GM21367 (cell line): ENCODE data around the gene INPP5D.

Experiments used
- ATAC-seq: cut with Tn5 transposase; IDR thresholded peaks from one replicate; pipeline ENCODE4 v1.9.1; 2021; ENCODE audit not compliant: unreplicated experiment

Gene INPP5D

DNA sequence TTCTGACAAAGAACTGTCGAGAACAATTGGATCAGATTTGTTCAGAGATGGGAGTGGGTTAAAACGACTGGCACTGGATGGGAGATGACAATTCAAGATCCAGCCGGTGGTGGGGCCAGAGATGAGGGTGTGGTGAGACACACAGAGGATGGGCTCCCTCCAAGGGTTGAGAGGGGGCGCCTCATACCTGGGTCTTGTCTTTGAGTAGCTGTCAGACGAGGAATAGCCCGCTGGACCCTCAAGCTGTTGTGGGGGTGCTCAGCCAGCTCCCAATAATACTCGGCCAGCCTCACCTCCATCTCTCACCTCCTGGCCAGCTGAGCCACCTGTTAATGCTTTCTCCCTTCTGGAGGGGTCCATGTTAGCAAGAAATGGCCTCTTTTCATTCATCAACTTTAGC, 14.0 kb downstream of the INPP5D start:
- ATAC-seq, result no peak

DNA sequence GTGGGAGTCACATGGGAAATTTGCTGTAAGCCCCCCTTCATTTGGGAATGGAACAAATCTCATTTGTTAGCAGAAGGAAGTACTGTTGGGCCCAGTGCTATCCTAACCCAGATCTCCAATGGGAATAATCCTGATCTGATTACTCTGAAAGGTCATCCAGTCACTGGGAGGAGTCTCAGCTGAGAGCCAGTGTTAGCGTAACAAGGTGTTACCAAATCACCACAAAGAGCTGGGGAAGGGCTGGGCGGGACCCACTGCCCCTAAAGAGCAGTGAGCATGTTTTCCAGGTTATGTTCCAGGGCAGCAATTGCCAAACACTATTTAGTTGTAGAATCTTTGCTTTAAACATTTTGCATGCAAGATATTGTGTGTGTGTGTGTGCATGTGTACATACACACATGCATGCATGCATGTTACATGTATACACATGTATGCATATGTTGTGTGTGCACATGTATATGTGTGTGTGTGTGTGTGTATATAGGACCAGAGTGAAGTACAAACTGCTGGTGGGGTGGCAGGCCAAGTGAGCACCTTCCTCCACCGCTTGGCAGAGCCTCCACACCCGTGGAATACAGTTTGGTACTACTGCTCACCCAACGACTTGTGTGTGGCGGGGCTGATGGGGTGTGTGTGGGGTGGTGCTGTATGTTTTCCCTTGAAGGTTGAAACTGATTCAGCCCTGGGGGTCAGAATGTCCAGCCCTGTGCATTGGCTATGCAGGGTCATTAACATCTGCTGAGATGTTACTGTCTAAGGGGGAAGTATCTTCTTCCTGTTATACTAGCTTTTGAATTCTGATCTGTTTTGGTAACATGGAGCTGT, 15.2 kb downstream of the INPP5D start:
- ATAC-seq, result peak; percentile 18

DNA sequence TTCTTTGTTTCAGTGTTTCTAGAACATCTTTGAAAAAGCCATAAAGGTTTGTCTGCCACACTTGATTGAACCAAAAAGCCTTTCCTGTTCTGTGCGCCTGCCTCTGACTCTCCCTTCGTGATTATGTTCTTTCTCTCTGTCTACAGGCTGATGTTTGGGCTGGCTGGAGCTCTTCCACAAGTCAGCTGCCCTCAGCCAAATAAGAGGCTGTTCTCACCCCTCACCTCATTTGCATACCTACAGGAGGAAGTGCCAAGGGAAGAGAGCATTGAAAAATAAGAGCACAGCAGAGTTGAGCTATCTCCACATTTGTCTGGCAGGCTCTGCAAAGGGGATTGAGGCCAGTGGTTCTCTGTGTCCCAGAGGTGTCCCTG, 15.8 kb downstream of the INPP5D start:
- peak; percentile 40 for ATAC-seq

DNA sequence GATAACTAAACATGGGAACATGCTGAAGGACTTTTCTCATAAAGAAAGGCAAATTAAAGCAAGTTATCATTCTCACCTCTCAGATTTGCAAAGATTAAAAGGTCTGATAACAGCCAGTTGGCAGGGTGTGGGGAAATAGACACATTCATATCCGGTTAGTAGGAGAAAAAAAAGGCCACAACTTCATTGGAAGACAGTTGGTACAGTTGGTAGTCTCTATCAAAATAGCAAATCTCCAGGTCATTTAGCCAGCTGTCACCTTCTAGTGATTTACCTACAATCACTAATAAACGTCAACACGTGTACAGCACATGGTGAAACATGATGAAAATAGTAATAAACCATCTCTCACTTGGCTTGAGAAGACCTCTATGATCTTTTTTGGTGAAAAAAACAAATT, 16.6 kb downstream of the INPP5D start:
- ATAC-seq, result no peak

DNA sequence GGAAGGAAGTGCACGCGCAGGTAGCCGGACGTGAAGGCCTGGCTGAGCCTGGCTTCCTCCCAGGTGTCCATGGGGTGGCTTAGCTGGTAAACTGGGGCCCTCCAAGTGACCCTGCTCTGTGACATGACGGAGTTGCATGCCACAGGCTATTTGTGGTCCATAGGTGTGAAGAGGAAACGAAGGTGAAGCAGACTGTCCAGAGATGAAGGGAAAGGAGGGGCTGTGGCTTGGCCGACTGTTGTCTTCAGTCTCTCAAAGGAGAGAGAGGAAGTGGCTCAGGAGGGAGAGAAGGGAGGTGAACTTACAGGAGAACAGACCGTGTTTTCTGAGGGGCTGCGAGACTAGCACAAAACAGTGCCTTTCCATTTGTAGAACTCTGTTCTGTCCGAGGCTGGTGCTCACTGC, 19.3 kb downstream of the INPP5D start:
- ATAC-seq, result peak; percentile 29

DNA sequence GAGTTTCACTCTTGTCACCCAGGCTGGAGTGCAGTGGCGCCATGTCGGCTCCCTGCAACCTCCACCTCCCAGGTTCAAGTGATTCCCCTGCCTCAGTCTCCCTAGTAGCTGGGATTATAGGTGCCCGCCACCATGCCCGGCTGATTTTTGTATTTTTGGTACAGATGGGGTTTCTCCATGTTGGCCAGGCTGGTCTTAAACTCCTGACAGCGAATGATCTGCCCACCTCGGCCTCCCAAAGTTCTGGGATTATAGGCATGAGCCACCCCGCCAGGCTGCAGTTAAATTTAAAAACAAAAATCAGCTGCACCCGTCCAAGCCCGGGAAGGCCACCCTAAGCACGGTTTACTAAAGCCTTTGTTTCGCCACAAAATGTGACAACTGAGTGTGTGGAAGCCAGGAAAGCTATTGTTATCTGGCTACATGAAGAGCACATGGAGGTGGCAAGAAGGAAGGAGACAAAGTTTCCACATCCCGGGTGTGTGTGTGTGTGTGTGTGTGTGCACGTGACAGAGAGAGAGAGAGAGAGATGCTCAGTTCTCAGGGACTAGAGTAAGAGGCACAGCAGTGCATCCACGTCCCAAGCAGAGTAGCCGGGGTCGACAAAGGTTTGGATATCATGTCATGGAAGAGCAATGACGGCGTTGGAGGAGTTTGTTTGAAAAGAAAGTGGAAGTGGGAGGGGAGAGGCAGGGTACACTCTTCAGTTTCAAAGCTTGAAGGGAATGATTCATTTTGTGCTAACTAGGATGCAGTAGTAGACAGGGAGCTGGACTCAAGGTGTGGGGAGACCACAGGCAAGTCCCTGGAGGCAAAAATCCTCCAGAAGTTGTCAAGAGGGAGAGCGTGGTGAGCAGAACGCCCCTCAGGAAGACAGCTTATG, 20.1 kb downstream of the INPP5D start:
- ATAC-seq, result no peak

DNA sequence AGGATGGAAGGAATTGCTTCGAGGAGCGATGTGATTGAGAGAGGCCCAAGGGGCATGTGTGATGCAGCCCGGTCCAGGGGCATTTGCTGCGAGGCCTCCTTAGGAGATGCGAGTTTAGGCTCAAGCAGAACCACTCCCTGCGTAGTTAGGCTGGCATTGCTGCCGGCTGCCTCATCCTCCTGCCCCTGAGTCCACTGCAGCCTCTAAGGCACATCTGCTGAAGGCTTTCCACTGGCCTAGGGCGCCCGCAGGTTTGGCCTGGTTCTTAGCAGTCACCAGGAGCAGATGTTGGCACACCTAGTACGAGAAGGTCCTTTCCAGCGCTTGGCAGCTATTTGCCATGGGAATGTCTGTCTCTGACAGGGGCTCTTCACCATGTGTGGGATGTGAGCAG, 20.7 kb downstream of the INPP5D start:
- ATAC-seq, result no peak

DNA sequence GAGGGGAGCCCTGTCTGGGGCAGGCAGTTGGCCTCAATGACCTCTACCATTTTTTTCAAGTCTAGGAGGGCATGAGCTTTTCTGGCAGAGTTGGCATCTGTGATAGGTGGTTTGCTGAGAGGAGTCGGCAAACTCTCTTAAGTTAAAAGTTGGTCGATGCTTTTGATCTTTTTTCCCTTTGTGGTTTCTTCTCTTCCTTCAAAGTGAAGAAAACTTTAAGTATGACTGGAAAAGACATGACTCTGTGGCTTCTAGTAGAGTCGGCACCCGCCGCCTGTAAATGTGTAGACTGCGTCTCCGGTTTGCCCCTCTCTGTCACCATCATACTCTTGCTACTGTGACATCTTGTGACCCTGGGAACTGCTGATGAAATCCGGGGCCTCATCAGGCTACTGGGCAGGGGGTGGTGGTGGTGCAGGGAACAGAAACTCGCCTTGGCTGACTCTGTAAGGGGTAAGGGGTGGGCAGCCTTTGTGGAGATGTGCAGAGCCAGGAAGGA, 21.1 kb downstream of the INPP5D start:
- peak; percentile 5 for ATAC-seq

DNA sequence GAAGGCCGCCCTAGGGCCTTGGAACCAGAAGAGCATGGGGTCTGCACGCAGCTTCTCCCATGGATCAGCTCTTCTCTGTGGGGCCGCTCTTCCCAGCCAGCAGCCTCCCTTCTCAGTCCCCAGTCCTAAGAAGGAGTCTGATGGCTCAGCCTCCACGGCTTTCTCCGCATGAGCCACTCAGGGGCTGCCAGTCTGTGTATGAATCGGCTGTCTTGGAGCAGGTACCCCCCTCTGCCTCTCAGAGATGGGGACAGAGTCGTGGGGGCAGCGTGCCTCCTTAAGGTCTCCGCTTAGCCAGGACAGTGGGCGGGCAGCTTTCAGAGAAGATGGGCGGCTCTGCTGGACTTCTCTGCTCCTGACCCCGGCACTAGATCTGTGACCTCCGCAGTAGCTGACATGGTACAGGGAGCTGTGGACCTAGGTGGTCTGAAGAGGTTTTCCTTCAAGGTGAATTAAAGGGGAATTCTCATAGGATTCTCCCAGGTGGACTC, 21.6 kb downstream of the INPP5D start:
- peak; percentile 1 for ATAC-seq

DNA sequence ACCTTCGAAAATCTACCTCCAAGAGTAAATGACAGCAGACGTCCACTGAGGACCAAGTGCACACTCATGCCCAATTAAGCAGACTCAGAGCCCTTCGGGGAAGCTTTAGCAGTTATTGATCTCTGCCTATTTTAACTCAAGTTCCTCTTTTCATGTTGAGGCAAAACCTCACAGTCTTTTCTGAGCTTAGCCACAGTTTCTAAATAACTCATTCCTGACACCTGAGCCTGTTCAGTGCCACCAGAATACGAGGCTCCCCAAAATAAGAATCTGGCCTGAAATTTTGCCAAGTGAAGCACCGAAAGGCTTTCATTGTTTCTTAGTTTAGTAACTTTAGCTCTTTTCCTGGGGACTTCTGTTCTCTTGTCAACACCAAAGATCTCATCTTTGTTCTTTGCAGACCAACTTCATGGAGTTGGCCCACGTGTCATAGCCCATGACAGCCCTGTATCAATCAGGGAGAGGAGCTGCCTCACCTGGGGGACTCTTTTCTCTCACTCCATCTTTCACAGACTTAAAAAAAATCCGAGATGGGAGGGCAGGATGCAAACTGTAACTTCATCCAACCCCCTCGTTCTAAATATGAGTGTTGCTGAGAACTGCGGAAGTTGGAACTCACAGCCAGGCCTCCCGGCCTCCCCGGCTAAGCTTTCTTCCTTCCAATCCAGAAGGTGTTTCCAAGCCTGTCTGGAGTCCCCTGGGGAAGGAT, 22.2 kb downstream of the INPP5D start:
- ATAC-seq, result peak; percentile 34

DNA sequence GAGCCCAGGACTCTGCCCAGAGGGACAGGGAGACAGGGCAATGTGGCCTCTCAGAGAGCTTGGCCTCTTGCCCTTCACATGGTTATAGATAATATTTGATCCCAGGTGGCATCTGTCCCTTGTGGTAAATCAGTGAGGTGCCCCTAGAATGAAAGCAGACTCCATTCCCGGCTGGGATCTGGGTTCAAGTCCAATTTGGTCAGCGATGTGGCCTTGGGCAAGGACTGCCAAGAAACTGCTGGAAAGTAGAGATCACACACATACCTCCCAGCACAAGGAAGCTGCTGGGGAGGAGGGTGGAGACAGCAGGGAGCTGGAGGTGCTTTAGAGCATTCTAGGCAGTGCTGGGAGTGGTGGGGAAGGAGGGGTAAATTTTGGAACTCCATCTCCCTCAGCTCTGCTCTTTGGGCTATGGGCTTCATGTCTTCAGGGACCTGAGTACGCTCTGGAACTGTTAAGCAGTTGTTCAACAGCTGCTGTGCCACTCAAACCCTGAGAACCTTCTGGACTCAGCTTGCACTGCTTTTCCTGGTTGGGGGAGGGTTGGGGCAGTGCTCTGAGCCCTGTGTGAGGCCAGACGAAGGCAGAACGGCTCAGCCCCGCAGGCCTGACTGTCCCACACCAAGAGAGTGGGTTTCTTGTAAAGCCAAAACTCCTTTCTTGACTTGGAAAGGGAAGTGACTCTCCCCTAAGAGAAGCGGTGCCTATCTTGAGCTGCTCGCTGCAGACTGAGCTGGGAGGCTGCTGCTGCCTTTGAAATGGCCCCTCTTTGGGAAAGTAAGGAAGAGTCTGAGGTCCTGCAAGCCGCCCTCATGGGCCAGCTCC, 23.0 kb downstream of the INPP5D start:
- ATAC-seq, result no peak

DNA sequence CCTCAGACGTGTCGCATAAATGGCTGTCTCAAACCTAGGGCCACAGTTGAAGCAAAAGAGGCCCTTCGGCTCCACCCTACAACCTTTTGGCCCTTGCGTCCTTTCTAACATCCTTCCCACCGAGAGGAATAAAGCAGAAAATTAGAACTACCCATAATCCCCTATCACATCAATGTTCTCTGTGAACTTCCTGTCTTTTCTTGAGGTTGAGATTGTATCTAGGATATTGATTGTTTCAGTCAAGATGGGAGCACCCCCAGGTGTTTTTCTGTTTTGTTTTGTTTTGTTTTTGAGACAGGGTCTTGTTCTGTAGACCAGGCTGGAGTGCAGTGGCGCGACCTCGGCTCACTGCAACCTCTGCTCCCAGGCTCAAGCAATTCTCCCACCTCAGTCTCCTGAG, 23.6 kb downstream of the INPP5D start:
- no peak for ATAC-seq

DNA sequence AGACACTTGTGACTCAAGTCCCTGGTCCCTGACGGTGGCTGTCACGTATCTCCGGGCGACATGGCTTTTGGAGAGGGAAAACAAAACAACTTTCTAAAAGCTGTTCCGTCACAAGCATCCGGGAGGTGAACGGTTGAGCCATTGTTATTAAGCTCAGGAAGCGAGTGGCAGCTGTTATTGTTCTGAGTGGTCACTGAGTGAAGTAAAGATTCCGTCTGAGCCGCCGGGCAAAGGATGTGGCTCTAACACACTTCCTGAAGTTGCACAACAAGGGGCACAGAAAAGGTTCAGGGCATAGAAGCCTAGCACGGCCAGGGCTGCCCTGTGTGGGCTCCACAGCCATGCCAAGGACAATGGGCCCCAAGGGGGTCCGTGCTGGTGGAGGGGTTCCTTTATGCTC, 24.3 kb downstream of the INPP5D start:
- ATAC-seq, result no peak

DNA sequence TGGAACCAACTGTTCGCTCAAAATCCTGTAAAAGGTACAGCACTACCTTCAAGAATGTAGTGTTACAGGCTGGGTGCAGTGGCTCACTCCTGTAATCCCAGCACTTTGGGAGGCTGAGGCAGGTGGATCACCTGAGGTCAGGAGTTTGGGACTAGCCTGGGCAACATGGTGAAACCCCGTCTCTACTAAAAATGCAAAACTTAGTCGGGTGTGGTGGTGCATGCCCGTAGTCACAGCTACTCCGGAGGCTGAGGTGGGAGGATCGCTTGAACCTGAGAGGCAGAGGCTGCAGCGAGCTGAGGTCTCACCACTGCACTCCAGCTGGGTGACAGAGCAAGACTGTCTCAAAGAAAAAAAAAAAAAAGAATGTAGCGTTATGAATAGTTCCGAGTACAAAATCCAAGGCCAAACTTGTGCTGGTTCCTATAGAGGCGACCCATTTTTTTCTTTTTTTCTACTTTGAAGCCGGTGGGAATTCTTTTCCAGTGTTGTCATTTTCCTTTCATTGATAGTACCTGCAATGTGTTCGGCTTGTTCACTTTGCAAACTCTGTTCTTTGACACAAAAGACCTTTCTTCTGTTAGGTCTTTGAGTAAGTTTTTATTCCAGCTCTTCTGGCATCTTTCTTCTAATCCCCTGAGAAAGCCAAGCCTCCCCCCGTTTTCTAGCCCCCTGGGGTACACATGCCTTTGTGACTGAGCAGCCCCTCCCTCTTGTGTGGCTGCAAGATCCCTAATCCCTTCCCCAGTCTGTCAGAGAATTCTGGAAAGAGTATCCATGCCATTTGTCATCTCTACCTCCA, 25.1 kb downstream of the INPP5D start:
- no peak for ATAC-seq

DNA sequence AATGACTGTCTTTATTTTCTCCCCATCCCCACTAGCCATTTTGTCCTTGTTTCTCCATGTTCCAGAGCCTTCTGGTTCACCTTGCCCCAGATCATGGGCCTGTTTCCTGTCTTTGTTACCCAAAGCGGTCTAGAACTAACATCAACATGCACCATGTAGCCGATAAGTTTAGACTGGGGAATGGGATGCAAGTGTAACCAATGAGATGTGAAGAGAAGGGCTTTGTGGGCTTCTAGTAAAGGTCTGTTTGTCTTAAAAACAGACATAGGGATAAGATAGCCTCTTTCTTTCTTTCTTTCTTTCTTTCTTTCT, 25.7 kb downstream of the INPP5D start:
- ATAC-seq, result no peak

DNA sequence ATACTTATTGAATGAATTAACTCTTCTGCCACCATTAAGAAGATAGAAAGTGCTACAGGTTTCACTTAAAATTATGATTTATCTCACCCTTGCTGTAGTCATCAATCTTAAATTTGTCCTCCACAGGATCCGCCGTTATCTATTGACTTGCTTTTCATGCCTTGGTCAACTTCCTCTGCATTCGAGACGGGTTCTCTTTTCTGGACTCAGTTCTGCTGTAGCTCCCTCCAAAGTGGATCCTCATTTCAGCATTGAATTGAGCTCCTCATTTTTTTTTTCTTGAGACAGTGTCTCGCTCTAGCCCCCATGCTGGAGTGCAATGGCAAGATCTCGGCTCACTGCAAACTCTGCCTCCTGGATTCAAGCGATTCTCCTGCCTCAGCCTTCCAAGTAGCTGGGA, 27.6 kb downstream of the INPP5D start:
- ATAC-seq, result no peak

DNA sequence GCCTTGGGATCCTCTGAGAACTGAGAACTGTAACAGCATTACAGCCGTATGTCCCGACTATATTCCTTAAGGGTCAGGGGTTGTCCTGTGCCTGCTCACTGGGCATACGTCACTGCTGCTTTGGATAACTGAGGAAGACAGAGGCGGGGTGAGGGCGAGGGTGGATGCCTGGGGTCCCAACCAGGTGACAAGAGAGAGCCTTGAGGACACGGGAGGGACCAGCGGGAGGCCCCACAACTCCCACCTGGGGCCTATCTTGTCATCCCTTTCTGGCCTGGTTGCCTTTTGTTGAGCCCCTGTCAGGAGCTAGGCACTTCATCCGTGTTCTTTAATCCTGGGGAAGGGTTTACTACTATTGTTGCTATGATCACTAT, 28.8 kb downstream of the INPP5D start:
- no peak for ATAC-seq

DNA sequence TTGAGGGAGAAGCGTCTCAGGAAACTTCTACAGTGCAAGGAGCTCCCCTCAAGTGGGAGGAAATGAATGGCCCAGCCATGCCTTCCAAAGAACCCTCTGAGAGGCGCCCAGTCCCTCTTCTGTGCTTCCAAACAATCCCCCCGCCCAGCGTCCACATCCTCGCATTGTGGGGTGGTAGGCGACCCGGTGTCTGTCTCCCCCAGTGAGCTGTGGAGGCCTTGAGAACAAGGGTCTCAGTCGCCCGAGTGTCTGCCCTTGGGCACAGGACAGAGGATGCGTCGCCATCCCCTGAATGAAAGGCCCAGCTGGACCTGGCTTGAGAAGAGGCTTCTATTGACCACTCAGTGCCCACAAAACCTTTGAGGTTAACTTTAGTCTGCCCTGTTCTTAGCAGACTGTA, 29.7 kb downstream of the INPP5D start:
- no peak for ATAC-seq

DNA sequence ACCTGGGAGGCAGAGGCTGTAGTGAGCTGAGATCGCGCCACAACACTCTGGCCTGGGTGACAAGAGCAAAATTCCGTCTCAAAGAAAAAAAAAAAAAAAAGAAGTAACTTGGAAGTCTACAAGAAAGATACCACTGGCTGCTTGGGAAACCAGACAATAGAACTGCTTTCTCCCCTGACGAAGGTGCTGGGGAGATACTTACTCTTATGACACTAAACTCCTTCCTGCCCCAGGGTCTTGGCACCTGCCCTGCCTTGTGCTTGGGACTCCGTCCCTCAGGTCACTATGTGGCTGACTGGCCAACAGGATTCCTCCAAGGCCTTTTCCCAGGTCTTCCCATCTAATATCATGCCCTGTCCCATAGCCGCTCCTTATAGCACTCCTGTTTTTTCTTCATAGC, 30.7 kb downstream of the INPP5D start:
- no peak for ATAC-seq
